Right cardiac atrium (tissue), 5 donors: ENCODE data around the gene OPRM1. TPM values are rescaled to one million over a fixed set of nuclear protein-coding genes. Genes with fewer than 3 reads are reported as not detected.
"Not testable (repeated sequence)": the region's sequence is repeated elsewhere in the genome, so short reads cannot be mapped to it uniquely, and the experiment has no call there.

Source experiments
- ATAC-seq, 2 donors: fragments of 200-7000 bp; cut with Tn5 transposase; one replicate each; pipeline versions ENCODE4 v1.8.0 to v1.9.1; 2020; ENCODE audit warnings: moderate library complexity in 2 of 2, mild to moderate bottlenecking in 1 of 2
- DNase-seq, 3 donors: peaks; one replicate each; pipeline ENCODE4 v3.0.0-alpha.2; 2020
- H3K27ac ChIP-seq: one replicate; pipeline ENCODE4 v1.5.1; 2013; ENCODE audit warnings: mild to moderate bottlenecking, low read length, control low read depth, moderate library complexity
- H3K27me3 ChIP-seq: one replicate; pipeline ENCODE4 v1.6.1; 2013; ENCODE audit not compliant: control insufficient read depth, insufficient read depth
- H3K4me1 ChIP-seq: one replicate; pipeline ENCODE4 v1.6.1; 2013; ENCODE audit warnings: low read length; ENCODE audit not compliant: control insufficient read depth, insufficient read depth
- H3K4me3 ChIP-seq: one replicate; pipeline ENCODE4 v1.5.1; 2013; ENCODE audit warnings: low read length, control low read depth
- H3K9me3 ChIP-seq: one replicate; pipeline ENCODE4 v1.6.1; 2013; ENCODE audit warnings: low read length; ENCODE audit not compliant: control insufficient read depth
- WGBS: extraction: QIAGEN DNeasy Blood & Tissue Kit; methylation state at CpG from one replicate; pipeline ENCODE4 v1.1.7; 2013; 5-methylcytosine and 5-hydroxymethylcytosine counted together
- intact Hi-C, 4 donors: fragments of 100-400 bp; cut with DNase I; formaldehyde crosslinking; loops; one replicate each; pipeline versions ENCODE4 v1.11.0 to v1.14.0; 2022 to 2023
- polyA plus RNA-seq: library from polyadenylated mRNA; stranded (reverse); fragments of 200-250 nt; gene quantifications from one replicate; pipeline ENCODE4 v1.2.3, GENCODE V29; 2013
- total RNA-seq, 4 donors: library from RNA; stranded (reverse); fragmentation: NEBNext Ultra II Directional; extraction: Animal tissue kit (Norgen Biotek cat#: 25700); gene quantifications; one replicate each; pipeline ENCODE4 v1.2.1, GENCODE V29; 2021
- donor health status: healthy with polysubstance abuse.
- donor health status: DM: no; HTN: yes; CAD: no.
- donor health status: DM: no; HTN: no; CAD: no.
- donor health status: DM: no; HTN: yes; CAD: no; lungs with severe emphysema.
- donor health status: DM: yes; HTN: yes; CAD: no.

Gene OPRM1
- total and polyA plus RNA-seq, 5 donors = not detected

DNA sequence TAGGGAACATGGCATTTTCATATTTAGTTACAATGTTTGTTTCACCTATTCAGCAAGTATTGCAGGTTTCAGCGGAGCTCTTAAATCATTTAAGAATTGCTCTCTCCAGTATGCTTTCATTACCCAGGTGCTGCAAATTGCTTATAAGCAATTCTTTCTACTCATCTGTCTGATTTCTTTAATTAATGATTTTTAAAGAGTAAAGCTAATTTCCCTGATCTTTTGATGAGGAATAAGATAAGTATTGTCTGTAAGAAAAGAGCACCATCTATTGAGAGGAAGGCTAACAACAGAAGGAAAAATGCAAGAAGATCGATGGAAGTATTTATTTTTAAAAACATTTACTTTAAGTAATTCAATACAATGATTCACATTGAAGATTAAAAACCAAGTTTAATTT, 2.0 kb downstream of the OPRM1 start:
- intact Hi-C loops = no loop called here
- 81% methylated on average over 2 of the region's 2 CpGs for WGBS
- no peak for ATAC-seq

GRCh38 chr6:154053141-154053540, 14.1 kb downstream of the OPRM1 start:
- WGBS = 34% methylated on average over 1 of the region's 1 CpG
- Histone ChIP-seq H3K4me3 (no peak overlapping the region), H3K9me3 (no peaks in the 10 kb centered on the region), H3K4me1 (no peaks in the 10 kb centered on the region), H3K27ac (no peak overlapping the region), H3K27me3 (no peaks in the 10 kb centered on the region)
- ATAC-seq (no peak), DNase-seq (no peak)
- intact Hi-C loops = no loop called here

More for the DNA sequence above, 2.0 kb downstream of the OPRM1 start:
- no peaks in the 10 kb centered on the region for H3K27me3 ChIP-seq
- no peak overlapping the region for H3K27ac ChIP-seq
- no peak for DNase-seq
- no peaks in the 10 kb centered on the region for H3K4me1 ChIP-seq
- H3K4me3 ChIP-seq = no peak overlapping the region
- no peaks in the 10 kb centered on the region for H3K9me3 ChIP-seq

- DNase-seq (no peak), ATAC-seq (no peak)
- Histone ChIP-seq H3K9me3 (no peaks in the 10 kb centered on the region), H3K27ac (no peak overlapping the region), H3K27me3 (no peaks in the 10 kb centered on the region), H3K4me1 (no peaks in the 10 kb centered on the region), H3K4me3 (no peak overlapping the region)
- 42% methylated on average over 5 of the region's 5 CpGs for WGBS
- intact Hi-C loops = no loop called here
Observed at GRCh38 chr6:154056536-154056935, 17.5 kb downstream of the OPRM1 start.

DNA sequence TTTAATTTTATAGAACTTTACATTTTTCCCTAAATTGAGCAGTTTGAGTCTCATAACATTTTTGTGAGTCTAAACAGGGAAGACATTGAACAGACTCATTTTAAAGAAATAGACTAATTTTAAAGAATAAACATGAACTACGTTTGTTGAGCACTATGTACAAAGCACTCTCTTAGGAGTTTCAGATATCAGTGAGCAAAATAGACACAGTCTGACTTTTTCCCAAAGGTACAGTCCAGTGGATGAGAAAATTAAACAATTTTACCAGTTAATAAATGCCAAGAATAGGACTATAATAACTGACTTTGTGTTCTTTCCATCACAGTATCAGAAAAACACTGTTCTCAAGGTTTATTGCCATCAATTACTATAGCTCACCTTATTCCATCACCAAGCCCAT, 18.1 kb downstream of the OPRM1 start:
- ATAC-seq = no peak
- intact Hi-C loops = no loop called here
- WGBS = 49% methylated on average over 1 of the region's 1 CpG

DNA sequence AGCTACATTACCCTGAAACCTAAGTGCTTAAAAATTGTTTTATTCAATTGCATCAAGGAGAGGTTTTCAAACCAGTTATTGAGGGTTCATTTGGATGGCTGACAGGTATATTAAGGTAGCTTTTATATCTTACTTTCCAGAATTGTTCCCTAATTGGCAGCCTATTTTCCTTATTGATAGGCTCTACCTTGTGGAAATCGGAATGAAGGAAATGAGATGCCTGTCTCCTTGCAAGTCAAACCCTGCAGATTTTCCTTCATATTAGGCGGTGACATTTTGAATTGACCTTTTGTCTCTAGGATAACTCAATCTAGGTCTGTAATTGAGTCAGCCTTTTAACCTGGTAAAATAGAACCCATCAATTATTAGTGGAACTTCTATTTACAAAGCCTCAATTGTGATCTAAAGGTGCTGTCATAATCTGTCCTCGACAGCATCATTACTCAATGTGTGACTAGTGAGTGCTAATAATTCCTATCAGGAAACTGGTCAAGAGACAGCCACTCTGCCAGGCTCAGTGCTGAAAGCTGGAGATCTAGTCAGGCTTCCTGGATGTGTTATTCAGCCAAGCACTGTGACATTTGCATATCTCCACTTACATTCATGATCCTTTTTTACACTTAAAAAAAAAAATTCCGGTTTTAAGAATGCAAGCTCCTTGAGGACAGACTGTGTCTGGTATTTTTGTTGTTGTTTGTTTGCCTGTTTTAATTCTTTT, 20.1 kb downstream of the OPRM1 start:
- ATAC-seq (no peak), DNase-seq (no peak)
- WGBS = 64% methylated on average over 4 of the region's 4 CpGs
- Histone ChIP-seq H3K4me1 (no peaks in the 10 kb centered on the region), H3K27me3 (no peaks in the 10 kb centered on the region), H3K4me3 (no peak overlapping the region), H3K27ac (no peak overlapping the region), H3K9me3 (no peaks in the 10 kb centered on the region)
- intact Hi-C loops = no loop called here

More for the DNA sequence above, 18.1 kb downstream of the OPRM1 start:
- Histone ChIP-seq H3K4me3 (no peak overlapping the region), H3K4me1 (no peaks in the 10 kb centered on the region), H3K27ac (no peak overlapping the region), H3K27me3 (no peaks in the 10 kb centered on the region), H3K9me3 (no peaks in the 10 kb centered on the region)
- no peak for DNase-seq

DNA sequence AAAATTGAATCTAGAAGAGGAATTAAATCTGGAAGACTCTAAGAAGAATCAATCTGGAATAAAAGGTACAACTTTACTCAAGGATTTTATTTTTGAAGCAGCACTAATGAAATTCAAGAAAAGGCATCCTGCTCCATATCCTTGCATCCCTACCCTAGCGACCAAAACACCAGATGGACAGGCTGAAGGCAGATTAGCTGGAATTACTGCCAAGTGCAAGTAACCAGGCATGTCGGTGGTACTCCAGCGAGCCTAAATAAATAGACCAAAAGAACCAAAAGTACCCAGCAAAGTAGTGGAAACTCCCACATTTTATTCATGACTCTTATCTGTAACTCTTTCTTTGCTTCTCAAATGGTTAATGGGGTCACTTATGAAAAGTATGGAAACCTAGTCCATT, 21.0 kb downstream of the OPRM1 start:
- Histone ChIP-seq H3K27me3 (no peaks in the 10 kb centered on the region), H3K4me3 (no peak overlapping the region), H3K9me3 (no peaks in the 10 kb centered on the region), H3K27ac (no peak overlapping the region), H3K4me1 (no peaks in the 10 kb centered on the region)
- DNase-seq (no peak), ATAC-seq (no peak)
- 76% methylated on average over 3 of the region's 3 CpGs for WGBS
- intact Hi-C loops = no loop called here

GRCh38 chr6:154070041-154070440, 31.0 kb downstream of the OPRM1 start:
- WGBS = 65% methylated on average over 2 of the region's 2 CpGs

DNA sequence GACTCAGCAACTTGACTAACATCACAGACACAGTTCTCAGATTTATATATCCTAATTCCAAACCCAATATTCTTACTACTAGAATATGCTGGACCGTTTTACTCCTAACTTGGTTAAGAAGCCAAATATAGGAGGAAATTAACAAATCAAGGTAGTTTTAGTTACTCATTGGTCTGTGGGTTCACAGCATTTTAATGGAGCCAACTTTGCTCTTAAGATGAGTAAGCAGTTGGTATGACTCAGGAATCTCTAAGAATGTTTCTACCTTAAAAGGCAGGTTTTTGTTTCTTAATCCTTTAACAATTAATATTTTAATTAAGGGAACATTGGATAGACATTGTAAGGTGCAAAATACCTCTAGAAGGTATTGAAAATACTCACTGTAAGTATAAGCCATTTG, 31.6 kb downstream of the OPRM1 start:
- H3K4me3 ChIP-seq = no peak overlapping the region
- no peaks in the 10 kb centered on the region for H3K9me3 ChIP-seq
- H3K4me1 ChIP-seq = no peaks in the 10 kb centered on the region
- ATAC-seq (no peak), DNase-seq (no peak)
- intact Hi-C loops = no loop called here
- 67% methylated on average over 1 of the region's 1 CpG for WGBS
- H3K27ac ChIP-seq = no peak overlapping the region
- H3K27me3 ChIP-seq = no peaks in the 10 kb centered on the region

More at GRCh38 chr6:154070041-154070440, 31.0 kb downstream of the OPRM1 start:
- H3K4me1 ChIP-seq = no peaks in the 10 kb centered on the region
- no peak for DNase-seq
- intact Hi-C loops = no loop called here
- no peaks in the 10 kb centered on the region for H3K27me3 ChIP-seq
- ATAC-seq = no peak
- H3K9me3 ChIP-seq = no peaks in the 10 kb centered on the region
- no peak overlapping the region for H3K27ac ChIP-seq
- H3K4me3 ChIP-seq = no peak overlapping the region

GRCh38 chr6:154071236-154071635, 32.2 kb downstream of the OPRM1 start:
- ATAC-seq (no peak), DNase-seq (no peak)
- Histone ChIP-seq H3K27ac (no peak overlapping the region), H3K4me1 (no peaks in the 10 kb centered on the region), H3K27me3 (no peaks in the 10 kb centered on the region), H3K9me3 (no peaks in the 10 kb centered on the region), H3K4me3 (no peak overlapping the region)
- WGBS = 46% methylated on average over 1 of the region's 1 CpG
- intact Hi-C loops = no loop called here

GRCh38 chr6:154071711-154072110, 32.7 kb downstream of the OPRM1 start:
- Histone ChIP-seq H3K9me3 (no peaks in the 10 kb centered on the region), H3K27me3 (no peaks in the 10 kb centered on the region), H3K4me1 (no peaks in the 10 kb centered on the region), H3K4me3 (no peak overlapping the region), H3K27ac (no peak overlapping the region)
- DNase-seq (no peak), ATAC-seq (no peak)
- intact Hi-C loops = no loop called here
- WGBS = 64% methylated on average over 1 of the region's 1 CpG

DNA sequence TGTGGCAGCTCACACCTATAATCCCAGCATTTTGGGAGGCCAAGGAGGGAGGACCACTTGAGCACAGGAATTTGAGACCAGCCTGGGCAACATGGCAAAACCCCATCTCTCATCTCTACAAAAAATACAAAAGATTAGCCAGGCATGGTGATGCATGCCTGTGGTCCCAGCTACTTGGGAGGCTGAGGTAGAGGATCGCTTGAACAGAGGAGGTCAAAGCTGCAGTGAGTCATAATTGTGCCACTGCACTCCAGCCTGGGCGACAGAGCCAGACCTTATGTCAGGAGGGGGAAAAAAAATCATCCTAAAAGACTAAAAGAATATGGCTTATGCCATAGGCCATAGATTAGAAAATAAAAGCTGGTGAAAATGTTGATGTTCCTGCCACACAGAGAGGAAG, 39.6 kb downstream of the OPRM1 start:
- H3K4me3 ChIP-seq, H3K27ac ChIP-seq, DNase-seq, H3K9me3 ChIP-seq, intact Hi-C loops, ATAC-seq, H3K27me3 ChIP-seq, H3K4me1 ChIP-seq: not testable (repeated sequence)
- 83% methylated on average over 2 of the region's 2 CpGs for WGBS
